Esophagus (tissue), 2 donors: ENCODE data around the gene FAM181A. TPM values are rescaled to one million over a fixed set of nuclear protein-coding genes. Genes with fewer than 3 reads are reported as not detected.

Source experiments
- H3K27ac ChIP-seq, 2 donors: one replicate each; pipeline ENCODE4 v1.5.1; 2013; ENCODE audit warnings: low read depth in 2 of 2, mild to moderate bottlenecking in 2 of 2, inconsistent platforms in 1 of 2, low read length in 1 of 2, moderate library complexity in 1 of 2
- H3K27me3 ChIP-seq, 2 donors: one replicate each; pipeline ENCODE4 v1.6.1; 2013; ENCODE audit warnings: low read length in 2 of 2, control low read depth in 1 of 2, mild to moderate bottlenecking in 1 of 2; ENCODE audit not compliant: insufficient read depth in 2 of 2, control insufficient read depth in 1 of 2
- H3K36me3 ChIP-seq, 2 donors: one replicate each; pipeline ENCODE4 v1.6.1; 2013; ENCODE audit warnings: low read length in 1 of 2; ENCODE audit not compliant: control insufficient read depth in 2 of 2, insufficient read depth in 2 of 2
- H3K4me1 ChIP-seq, 2 donors: one replicate each; pipeline ENCODE4 v1.6.1; 2013; ENCODE audit warnings: low read length in 1 of 2; ENCODE audit not compliant: control insufficient read depth in 2 of 2, insufficient read depth in 2 of 2
- H3K4me3 ChIP-seq, 2 donors: one replicate each; pipeline ENCODE4 v1.5.1; 2013; ENCODE audit warnings: low read length in 2 of 2, mild to moderate bottlenecking in 2 of 2, low read depth in 1 of 2, moderate library complexity in 1 of 2
- H3K9me3 ChIP-seq, 2 donors: one replicate each; pipeline ENCODE4 v1.6.1; 2013; ENCODE audit warnings: mild to moderate bottlenecking in 2 of 2, low read depth in 1 of 2, low read length in 1 of 2, moderate library complexity in 1 of 2; ENCODE audit not compliant: control insufficient read depth in 2 of 2, insufficient read depth in 1 of 2
- WGBS, 2 donors: extraction: QIAGEN DNeasy Blood & Tissue Kit; methylation state at CpG; one replicate each; pipeline ENCODE4 v1.1.7; 2013; 5-methylcytosine and 5-hydroxymethylcytosine counted together
- polyA plus RNA-seq, 2 donors: library from polyadenylated mRNA; stranded (reverse); fragments of 200-250 nt; gene quantifications; one replicate each; pipeline ENCODE4 v1.2.3, GENCODE V29; 2013
- donor health status: healthy with polysubstance abuse.
- donor health status: Bipolar disorder and iron deficiency.

FAM181A gene
- polyA plus RNA-seq, 2 donors = not detected

GRCh38 chr14:93936926-93937325 is 9.8 kb downstream of the FAM181A start:
- H3K36me3 ChIP-seq = peaks cover 0 to 2% of the 10 kb centered on the region in 2 donors
- 75 to 91% methylated on average over 6 of the region's 6 CpGs for WGBS, 2 donors
- peaks cover 0 to 6% of the 10 kb centered on the region in 2 donors for H3K9me3 ChIP-seq
- no peak overlapping the region for H3K4me3 ChIP-seq
- H3K4me1 ChIP-seq = peaks cover 2 to 22% of the 10 kb centered on the region in 2 donors
- H3K27me3 ChIP-seq = no peaks in the 10 kb centered on the region
- peak overlapping the region; percentile 48 to 72 for H3K27ac ChIP-seq

- Histone ChIP-seq H3K27ac (peak overlapping the region; percentile 48 to 72), H3K9me3 (peaks cover 0 to 6% of the 10 kb centered on the region in 2 donors), H3K36me3 (no peaks in the 10 kb centered on the region), H3K4me1 (peaks cover 4 to 22% of the 10 kb centered on the region in 2 donors), H3K4me3 (no peak overlapping the region), H3K27me3 (no peaks in the 10 kb centered on the region)
- 51 to 61% methylated on average over 13 of the region's 13 CpGs for WGBS, 2 donors
These were observed 10.4 kb downstream of the FAM181A start for GRCh38 chr14:93937519-93937918.

- Histone ChIP-seq H3K27me3 (no peaks in the 10 kb centered on the region), H3K36me3 (no peaks in the 10 kb centered on the region), H3K4me3 (peak overlapping the region; percentile 1 to 44), H3K4me1 (peaks cover 4 to 22% of the 10 kb centered on the region in 2 donors), H3K9me3 (peaks cover 0 to 6% of the 10 kb centered on the region in 2 donors), H3K27ac (no peak overlapping the region)
- 40 to 47% methylated on average over 46 of the region's 46 CpGs for WGBS, 2 donors
These were observed 11.7 kb downstream of the FAM181A start for GRCh38 chr14:93938751-93939303.

- peak overlapping the region; percentile 1 to 44 for H3K4me3 ChIP-seq
- no peaks in the 10 kb centered on the region for H3K36me3 ChIP-seq
- peaks cover 4 to 22% of the 10 kb centered on the region in 2 donors for H3K4me1 ChIP-seq
- no peaks in the 10 kb centered on the region for H3K27me3 ChIP-seq
- no peak overlapping the region for H3K27ac ChIP-seq
- peaks cover 0 to 6% of the 10 kb centered on the region in 2 donors for H3K9me3 ChIP-seq
- WGBS, 2 donors = 9 to 12% methylated on average over 84 of the region's 84 CpGs
These were observed 12.4 kb downstream of the FAM181A start for GRCh38 chr14:93939304-93940229.

- H3K36me3 ChIP-seq = no peaks in the 10 kb centered on the region
- no peaks in the 10 kb centered on the region for H3K27me3 ChIP-seq
- H3K4me3 ChIP-seq = no peak overlapping the region
- peaks cover 4 to 22% of the 10 kb centered on the region in 2 donors for H3K4me1 ChIP-seq
- 78 to 88% methylated on average over 6 of the region's 6 CpGs for WGBS, 2 donors
- peaks cover 0 to 6% of the 10 kb centered on the region in 2 donors for H3K9me3 ChIP-seq
- peak overlapping the region in 1 of 2 donors; percentile 8 for H3K27ac ChIP-seq
These were observed 13.3 kb downstream of the FAM181A start for GRCh38 chr14:93940437-93940836.

- no peaks in the 10 kb centered on the region for H3K27me3 ChIP-seq
These were observed 14.3 kb downstream of the FAM181A start for GRCh38 chr14:93941293-93941910.

GRCh38 chr14:93943052-93943451 is 15.9 kb downstream of the FAM181A start:
- 91 to 93% methylated on average over 10 of the region's 10 CpGs for WGBS, 2 donors
- H3K4me3 ChIP-seq = no peak overlapping the region
- peaks cover 0 to 6% of the 10 kb centered on the region in 2 donors for H3K9me3 ChIP-seq
- H3K36me3 ChIP-seq = no peaks in the 10 kb centered on the region
- H3K27ac ChIP-seq = no peak overlapping the region
- H3K27me3 ChIP-seq = no peaks in the 10 kb centered on the region
- peaks cover 6 to 10% of the 10 kb centered on the region in 2 donors for H3K4me1 ChIP-seq

More at GRCh38 chr14:93941293-93941910, 14.3 kb downstream of the FAM181A start:
- WGBS, 2 donors = 40 to 45% methylated on average over 16 of the region's 16 CpGs
- no peaks in the 10 kb centered on the region for H3K36me3 ChIP-seq
- H3K4me3 ChIP-seq = no peak overlapping the region
- H3K4me1 ChIP-seq = peaks cover 4 to 21% of the 10 kb centered on the region in 2 donors
- peaks cover 0 to 6% of the 10 kb centered on the region in 2 donors for H3K9me3 ChIP-seq
- H3K27ac ChIP-seq = peak overlapping the region; percentile 42 to 52

- no peak overlapping the region for H3K27ac ChIP-seq
- peaks cover 6 to 8% of the 10 kb centered on the region in 2 donors for H3K4me1 ChIP-seq
- H3K9me3 ChIP-seq = peaks cover 0 to 3% of the 10 kb centered on the region in 2 donors
- no peaks in the 10 kb centered on the region for H3K27me3 ChIP-seq
- H3K36me3 ChIP-seq = no peaks in the 10 kb centered on the region
- H3K4me3 ChIP-seq = no peak overlapping the region
- 88 to 91% methylated on average over 9 of the region's 9 CpGs for WGBS, 2 donors
These were observed 16.8 kb downstream of the FAM181A start for GRCh38 chr14:93943930-93944329.

GRCh38 chr14:93944348-93945069 is 17.4 kb downstream of the FAM181A start:
- WGBS, 2 donors = 79 to 84% methylated on average over 16 of the region's 16 CpGs

More at GRCh38 chr14:93944348-93945069, 17.4 kb downstream of the FAM181A start:
- Histone ChIP-seq H3K4me1 (peaks cover 2 to 6% of the 10 kb centered on the region in 2 donors), H3K4me3 (no peak overlapping the region), H3K9me3 (no peaks in the 10 kb centered on the region), H3K27me3 (no peaks in the 10 kb centered on the region), H3K36me3 (no peaks in the 10 kb centered on the region), H3K27ac (peak overlapping the region in 1 of 2 donors; percentile 27)
